Measurements from ENCODE around the gene ILKAP. TPM values are rescaled to one million over a fixed set of nuclear protein-coding genes. Genes with fewer than 3 reads are reported as not detected.

Gene ILKAP
- polyA plus RNA-seq, 1 of the 3 experiments (the other 2 are of a cell fraction): 49.2 TPM

DNA sequence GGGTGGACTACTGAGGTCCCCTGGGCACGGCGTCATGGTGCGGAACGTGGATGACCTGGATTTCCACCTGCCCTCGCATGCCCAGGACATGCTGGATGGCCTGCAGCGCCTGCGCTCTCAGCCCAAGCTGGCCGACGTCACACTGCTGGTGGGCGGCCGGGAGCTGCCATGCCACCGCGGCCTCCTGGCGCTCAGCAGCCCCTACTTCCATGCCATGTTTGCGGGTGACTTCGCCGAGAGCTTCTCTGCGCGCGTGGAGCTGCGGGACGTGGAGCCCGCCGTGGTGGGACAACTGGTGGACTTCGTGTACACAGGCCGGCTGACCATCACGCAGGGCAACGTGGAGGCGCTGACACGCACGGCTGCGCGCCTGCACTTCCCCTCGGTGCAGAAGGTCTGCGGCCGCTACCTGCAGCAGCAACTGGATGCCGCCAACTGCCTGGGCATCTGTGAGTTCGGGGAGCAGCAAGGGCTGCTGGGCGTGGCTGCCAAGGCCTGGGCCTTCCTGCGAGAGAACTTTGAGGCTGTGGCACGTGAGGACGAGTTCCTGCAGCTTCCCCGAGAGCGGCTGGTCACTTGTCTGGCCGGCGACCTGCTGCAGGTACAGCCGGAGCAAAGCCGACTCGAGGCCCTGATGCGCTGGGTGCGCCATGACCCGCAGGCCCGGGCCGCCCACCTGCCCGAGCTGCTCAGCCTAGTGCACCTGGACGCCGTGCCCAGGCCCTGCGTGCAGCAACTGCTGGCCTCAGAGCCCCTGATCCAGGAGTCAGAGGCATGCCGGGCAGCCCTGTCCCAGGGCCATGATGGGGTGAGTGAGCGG lies 62.6 kb downstream of the ILKAP start:
- H3K4me2 ChIP-seq: no peak overlapping the region
- no peak overlapping the region for H3K9ac ChIP-seq

DNA sequence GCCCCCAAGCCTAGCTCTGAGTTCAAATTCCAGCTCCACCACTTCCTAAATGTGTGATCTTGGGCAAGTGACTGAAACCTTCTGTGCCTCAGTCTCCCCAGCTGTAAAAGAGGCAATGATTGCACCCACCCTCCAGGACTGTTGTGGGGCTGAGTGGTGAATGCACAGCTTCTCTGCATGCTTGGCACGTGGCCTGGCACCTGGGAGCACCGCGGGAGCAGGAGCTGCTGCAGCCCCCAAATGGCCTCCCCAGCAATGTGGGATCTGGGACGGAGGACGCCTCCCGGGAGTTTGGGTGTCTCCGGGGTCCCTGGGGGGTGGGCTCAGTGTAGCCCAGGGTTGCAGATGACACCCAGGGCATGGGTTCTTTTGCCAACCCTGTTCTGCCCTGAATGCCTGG lies 63.5 kb downstream of the ILKAP start:
- H3K4me3 ChIP-seq (ENCODE audit: low read depth in 2 of 2, low read length in 1 of 2): no peak overlapping the region
- no peak overlapping the region for H2AFZ ChIP-seq (ENCODE audit: low read depth)
- no peaks in the 10 kb centered on the region for H3K9me2 ChIP-seq
- H3F3A ChIP-seq (replicated peaks; ENCODE audit: insufficient read depth): no peaks in the 10 kb centered on the region
- no peaks in the 10 kb centered on the region for H3K79me2 ChIP-seq (ENCODE audit: insufficient read depth)
- H3K4me1 ChIP-seq (ENCODE audit: control insufficient read depth in 1 of 2, insufficient read depth in 2 of 2, low read depth in 1 of 2, low read length in 1 of 2): peaks cover 5 to 10% of the 10 kb centered on the region in 2 experiments; a peak in 3 of 4 replicates
- no peaks in the 10 kb centered on the region for H4K20me1 ChIP-seq (ENCODE audit: insufficient read depth)
- no peaks in the 10 kb centered on the region for H3K36me3 ChIP-seq (replicated peaks in 1 of 2; ENCODE audit: control insufficient read depth in 1 of 2, insufficient read depth in 2 of 2, low read length in 1 of 2)
- CTCF ChIA-PET: interaction anchor here (1.4 kb wide), 1 partner anchor 25 kb away, joined by 3 read pairs; no protein-coding TSS in a partner anchor
- no peak overlapping the region for H3K9ac ChIP-seq
- no peaks in the 10 kb centered on the region for H3K9me3 ChIP-seq
- no peak overlapping the region for H3K27ac ChIP-seq (ENCODE audit: low read depth in 2 of 2, low read length in 1 of 2)
- H3K4me2 ChIP-seq: no peak overlapping the region
- 100% methylated on average over 1 of the region's 7 CpGs for WGBS (ENCODE audit: low lambda C conversion rate)
- no peak for DNase-seq
- no peaks in the 10 kb centered on the region for H3K27me3 ChIP-seq (ENCODE audit: insufficient read depth)
- POLR2A ChIA-PET: no interaction called here
- TF ChIP-seq MXI1 (IDR thresholded peaks at IDR 0.05; ENCODE audit: low read depth, low read length) (no peak), RAD21 (IDR thresholded peaks at IDR 0.05; ENCODE audit: low read length) (no peak), EP300 (IDR thresholded peaks at IDR 0.05; ENCODE audit: borderline replicate concordance in 1 of 2, low read depth in 1 of 2, low read length in 1 of 2) (no peak), ELF1 (IDR thresholded peaks at IDR 0.05) (no peak), POLR2AphosphoS5 (IDR thresholded peaks at IDR 0.05; ENCODE audit: low read depth, low read length) (no peak), SMC3 (IDR thresholded peaks at IDR 0.05; ENCODE audit: low read depth, low read length) (no peak), MEF2A (IDR thresholded peaks at IDR 0.05; ENCODE audit: borderline replicate concordance, low read depth) (no peak), TCF12 (IDR thresholded peaks at IDR 0.05) (no peak), EZH2phosphoT487 (IDR thresholded peaks at IDR 0.05; ENCODE audit: borderline replicate concordance, low read depth) (no peak), RCOR1 (IDR thresholded peaks at IDR 0.05; ENCODE audit: low read length) (no peak)
- TF ChIP-seq, protein P1, sequence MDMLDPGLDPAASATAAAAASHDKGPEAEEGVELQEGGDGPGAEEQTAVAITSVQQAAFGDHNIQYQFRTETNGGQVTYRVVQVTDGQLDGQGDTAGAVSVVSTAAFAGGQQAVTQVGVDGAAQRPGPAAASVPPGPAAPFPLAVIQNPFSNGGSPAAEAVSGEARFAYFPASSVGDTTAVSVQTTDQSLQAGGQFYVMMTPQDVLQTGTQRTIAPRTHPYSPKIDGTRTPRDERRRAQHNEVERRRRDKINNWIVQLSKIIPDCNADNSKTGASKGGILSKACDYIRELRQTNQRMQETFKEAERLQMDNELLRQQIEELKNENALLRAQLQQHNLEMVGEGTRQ (IDR thresholded peaks at IDR 0.05; ENCODE audit: borderline replicate concordance, low read depth, low read length): no peak
- TF ChIP-seq, protein P2, sequence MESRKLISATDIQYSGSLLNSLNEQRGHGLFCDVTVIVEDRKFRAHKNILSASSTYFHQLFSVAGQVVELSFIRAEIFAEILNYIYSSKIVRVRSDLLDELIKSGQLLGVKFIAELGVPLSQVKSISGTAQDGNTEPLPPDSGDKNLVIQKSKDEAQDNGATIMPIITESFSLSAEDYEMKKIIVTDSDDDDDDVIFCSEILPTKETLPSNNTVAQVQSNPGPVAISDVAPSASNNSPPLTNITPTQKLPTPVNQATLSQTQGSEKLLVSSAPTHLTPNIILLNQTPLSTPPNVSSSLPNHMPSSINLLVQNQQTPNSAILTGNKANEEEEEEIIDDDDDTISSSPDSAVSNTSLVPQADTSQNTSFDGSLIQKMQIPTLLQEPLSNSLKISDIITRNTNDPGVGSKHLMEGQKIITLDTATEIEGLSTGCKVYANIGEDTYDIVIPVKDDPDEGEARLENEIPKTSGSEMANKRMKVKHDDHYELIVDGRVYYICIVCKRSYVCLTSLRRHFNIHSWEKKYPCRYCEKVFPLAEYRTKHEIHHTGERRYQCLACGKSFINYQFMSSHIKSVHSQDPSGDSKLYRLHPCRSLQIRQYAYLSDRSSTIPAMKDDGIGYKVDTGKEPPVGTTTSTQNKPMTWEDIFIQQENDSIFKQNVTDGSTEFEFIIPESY (IDR thresholded peaks at IDR 0.05; ENCODE audit: borderline replicate concordance, low read depth): no peak
- TF ChIP-seq, protein P3, sequence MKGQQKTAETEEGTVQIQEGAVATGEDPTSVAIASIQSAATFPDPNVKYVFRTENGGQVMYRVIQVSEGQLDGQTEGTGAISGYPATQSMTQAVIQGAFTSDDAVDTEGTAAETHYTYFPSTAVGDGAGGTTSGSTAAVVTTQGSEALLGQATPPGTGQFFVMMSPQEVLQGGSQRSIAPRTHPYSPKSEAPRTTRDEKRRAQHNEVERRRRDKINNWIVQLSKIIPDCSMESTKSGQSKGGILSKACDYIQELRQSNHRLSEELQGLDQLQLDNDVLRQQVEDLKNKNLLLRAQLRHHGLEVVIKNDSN (IDR thresholded peaks at IDR 0.05; ENCODE audit: borderline replicate concordance, low read depth): no peak

More for the DNA sequence above, 62.6 kb downstream of the ILKAP start:
- Histone ChIP-seq H4K20me1 (ENCODE audit: insufficient read depth) (no peaks in the 10 kb centered on the region), H3K36me3 (replicated peaks in 1 of 2; ENCODE audit: control insufficient read depth in 1 of 2, insufficient read depth in 2 of 2, low read length in 1 of 2) (no peaks in the 10 kb centered on the region), H3F3A (replicated peaks; ENCODE audit: insufficient read depth) (no peaks in the 10 kb centered on the region), H3K4me3 (ENCODE audit: low read depth in 2 of 2, low read length in 1 of 2) (no peak overlapping the region), H3K9me3 (no peaks in the 10 kb centered on the region), H3K4me1 (ENCODE audit: control insufficient read depth in 1 of 2, insufficient read depth in 2 of 2, low read depth in 1 of 2, low read length in 1 of 2) (peaks cover 5 to 10% of the 10 kb centered on the region in 2 experiments; a peak in 3 of 4 replicates), H3K27ac (ENCODE audit: low read depth in 2 of 2, low read length in 1 of 2) (no peak overlapping the region), H2AFZ (ENCODE audit: low read depth) (no peak overlapping the region), H3K9me2 (no peaks in the 10 kb centered on the region), H3K27me3 (ENCODE audit: insufficient read depth) (no peaks in the 10 kb centered on the region), H3K79me2 (ENCODE audit: insufficient read depth) (no peaks in the 10 kb centered on the region)
- no peak for DNase-seq
- WGBS (ENCODE audit: low lambda C conversion rate): 95% methylated on average over 16 of the region's 60 CpGs
- CTCF ChIA-PET: interaction anchor here (1.2 kb wide), 1 partner anchor 109 kb away, joined by 3 read pairs; no protein-coding TSS in a partner anchor
- no peak for TF ChIP-seq TCF12 (IDR thresholded peaks at IDR 0.05)
- TF ChIP-seq, protein P4, sequence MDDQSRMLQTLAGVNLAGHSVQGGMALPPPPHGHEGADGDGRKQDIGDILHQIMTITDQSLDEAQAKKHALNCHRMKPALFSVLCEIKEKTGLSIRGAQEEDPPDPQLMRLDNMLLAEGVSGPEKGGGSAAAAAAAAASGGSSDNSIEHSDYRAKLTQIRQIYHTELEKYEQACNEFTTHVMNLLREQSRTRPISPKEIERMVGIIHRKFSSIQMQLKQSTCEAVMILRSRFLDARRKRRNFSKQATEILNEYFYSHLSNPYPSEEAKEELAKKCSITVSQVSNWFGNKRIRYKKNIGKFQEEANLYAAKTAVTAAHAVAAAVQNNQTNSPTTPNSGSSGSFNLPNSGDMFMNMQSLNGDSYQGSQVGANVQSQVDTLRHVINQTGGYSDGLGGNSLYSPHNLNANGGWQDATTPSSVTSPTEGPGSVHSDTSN (IDR thresholded peaks at IDR 0.05): no peak
- no peak for TF ChIP-seq CHD2 (IDR thresholded peaks at IDR 0.05; ENCODE audit: low read length, partially characterized antibody)
- no peak for TF ChIP-seq RFX5 (IDR thresholded peaks at IDR 0.05; ENCODE audit: low read length)
- TF ChIP-seq RXRA (IDR thresholded peaks at IDR 0.05; ENCODE audit: borderline replicate concordance, low read depth): no peak
- TF ChIP-seq RAD21 (IDR thresholded peaks at IDR 0.05; ENCODE audit: low read length): no peak
- no peak for TF ChIP-seq MEF2A (IDR thresholded peaks at IDR 0.05; ENCODE audit: borderline replicate concordance, low read depth)
- TF ChIP-seq, protein P3 (IDR thresholded peaks at IDR 0.05; ENCODE audit: borderline replicate concordance, low read depth): no peak
- TF ChIP-seq NRF1 (IDR thresholded peaks at IDR 0.05; ENCODE audit: low read depth, low read length): no peak
- no peak for TF ChIP-seq POLR2AphosphoS5 (IDR thresholded peaks at IDR 0.05; ENCODE audit: low read depth, low read length)
- POLR2A ChIA-PET: no interaction called here

All from SK-N-SH (cell line).